ENCODE results near the gene GUCA1A. TPM values are rescaled to one million over a fixed set of nuclear protein-coding genes. Genes with fewer than 3 reads are reported as not detected.
A peak's percentile ranks its signal among the peaks of the same experiment; 100 is the strongest.
"Not testable (repeated sequence)": the region's sequence is repeated elsewhere in the genome, so short reads cannot be mapped to it uniquely, and the experiment has no call there.

The GUCA1A gene
- total RNA-seq, 1 experiment from 2014 or later: not detected

DNA sequence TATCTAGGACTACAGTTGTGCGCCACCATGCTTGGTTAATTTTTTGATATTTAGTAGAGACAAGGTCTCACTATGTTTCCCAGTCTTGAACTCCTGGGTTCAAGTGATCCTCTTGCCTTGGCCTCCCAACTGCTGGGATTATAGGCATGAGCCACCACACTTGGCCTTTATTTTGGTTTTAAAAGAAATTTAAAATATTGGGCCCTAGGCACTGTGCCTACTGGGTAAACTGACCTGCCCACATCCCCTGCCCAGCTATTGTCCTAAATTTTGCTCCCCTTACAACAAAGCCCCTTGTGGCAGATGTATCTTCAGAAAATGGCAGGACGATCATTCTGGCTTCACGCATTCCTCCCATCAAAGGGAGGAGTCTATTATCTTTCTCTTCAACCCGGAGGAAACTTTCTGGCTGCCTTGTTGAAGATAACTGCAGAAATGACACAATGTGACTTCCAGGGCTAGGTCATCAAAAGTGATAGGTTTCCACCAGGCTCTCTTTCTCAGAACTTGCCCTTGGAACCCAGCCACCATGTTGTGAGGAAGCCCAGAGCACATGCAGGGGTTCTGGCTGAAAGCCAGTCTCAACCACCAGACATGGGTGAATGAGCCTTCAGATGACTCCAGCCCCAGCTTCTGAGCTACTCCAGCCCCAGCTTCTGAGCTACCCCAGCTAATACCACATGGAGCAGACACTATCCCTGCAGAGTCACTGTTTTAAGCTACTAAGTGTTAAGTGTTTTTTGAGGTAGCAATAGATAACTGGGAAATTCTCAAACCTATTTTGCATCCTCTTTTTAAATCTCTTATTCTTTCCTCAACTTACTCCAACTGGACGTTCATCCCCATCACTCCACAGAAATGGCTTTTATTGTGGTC is 26.2 kb downstream of the GUCA1A start:
- ChIA-PET CTCF (no interaction called here), POLR2A (no interaction called here)
- Mint-ChIP-seq H3K4me3 (ENCODE audit: unreplicated experiment) (peak overlapping the region; percentile 8), H3K27me3 (ENCODE audit: insufficient read depth, unreplicated experiment) (no peaks in the 10 kb centered on the region), H3K27ac (ENCODE audit: unreplicated experiment) (peak overlapping the region; percentile 10), H3K36me3 (ENCODE audit: insufficient read depth, unreplicated experiment) (no peaks in the 10 kb centered on the region), H3K4me1 (ENCODE audit: low read depth, unreplicated experiment) (peaks cover 18% of the 10 kb centered on the region), H3K9me3 (ENCODE audit: unreplicated experiment) (peaks cover 10% of the 10 kb centered on the region)
- peaks cover 22% of the 10 kb centered on the region for H3K4me1 ChIP-seq
- no TSS peak for BruUV-seq (replicated peaks)
- intact Hi-C loops (cut with micrococcal nuclease; ENCODE audit: unreplicated experiment): no loop called here
- peaks cover 2% of the 10 kb centered on the region for H3K36me3 ChIP-seq (ENCODE audit: control insufficient read depth, insufficient read depth, low read length)
- H3K4me3 ChIP-seq (ENCODE audit: low read depth, low read length): no peak overlapping the region
- no peak for TF ChIP-seq CTCF (IDR thresholded peaks at IDR 0.05; ENCODE audit: insufficient read depth in 1 of 2, low read depth in 1 of 2, low read length in 1 of 2, severe bottlenecking in 1 of 2, unreplicated experiment in 1 of 2)
- H3K27me3 ChIP-seq (replicated peaks; ENCODE audit: control insufficient read depth, insufficient read depth, low read length): no peaks in the 10 kb centered on the region
- no peak for DNase-seq
- no peaks in the 10 kb centered on the region for H3K9me3 ChIP-seq

DNA sequence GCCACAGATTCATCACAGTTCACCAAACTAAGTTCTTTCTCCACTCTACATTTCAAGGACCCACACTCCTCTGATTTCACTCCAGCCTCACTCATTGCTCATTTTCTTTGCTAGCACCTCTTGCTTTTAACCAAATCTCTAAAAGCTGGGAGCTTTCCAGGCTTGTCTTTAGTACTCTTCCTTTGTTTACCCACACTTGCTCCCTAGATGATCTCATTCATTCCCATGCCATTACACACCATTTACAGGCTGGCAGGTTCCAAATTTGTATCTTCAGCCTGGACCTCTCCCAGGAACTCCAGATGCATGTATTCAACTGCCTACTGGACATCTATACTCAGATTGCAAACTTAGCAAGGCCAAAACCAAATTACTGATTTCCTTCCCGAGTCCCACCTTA is 26.9 kb downstream of the GUCA1A start:
- peaks cover 10% of the 10 kb centered on the region for H3K9me3 Mint-ChIP-seq (ENCODE audit: unreplicated experiment)
- H3K27ac Mint-ChIP-seq (ENCODE audit: unreplicated experiment): peak overlapping the region; percentile 10
- H3K4me3 Mint-ChIP-seq (ENCODE audit: unreplicated experiment): peak overlapping the region; percentile 8
- CTCF ChIA-PET: no interaction called here
- Histone ChIP-seq H3K36me3 (ENCODE audit: control insufficient read depth, insufficient read depth, low read length) (peaks cover 2% of the 10 kb centered on the region), H3K4me3 (ENCODE audit: low read depth, low read length) (no peak overlapping the region), H3K27me3 (replicated peaks; ENCODE audit: control insufficient read depth, insufficient read depth, low read length) (no peaks in the 10 kb centered on the region), H3K9me3 (no peaks in the 10 kb centered on the region), H3K4me1 (peaks cover 29% of the 10 kb centered on the region)
- intact Hi-C loops (cut with micrococcal nuclease; ENCODE audit: unreplicated experiment): no loop called here
- no TSS peak for BruUV-seq (replicated peaks)
- H3K4me1 Mint-ChIP-seq (ENCODE audit: low read depth, unreplicated experiment): peaks cover 18% of the 10 kb centered on the region
- POLR2A ChIA-PET: no interaction called here
- H3K36me3 Mint-ChIP-seq (ENCODE audit: insufficient read depth, unreplicated experiment): no peaks in the 10 kb centered on the region
- H3K27me3 Mint-ChIP-seq (ENCODE audit: insufficient read depth, unreplicated experiment): no peaks in the 10 kb centered on the region
- no peak for TF ChIP-seq CTCF (IDR thresholded peaks at IDR 0.05; ENCODE audit: insufficient read depth in 1 of 2, low read depth in 1 of 2, low read length in 1 of 2, severe bottlenecking in 1 of 2, unreplicated experiment in 1 of 2)
- no peak for DNase-seq

DNA sequence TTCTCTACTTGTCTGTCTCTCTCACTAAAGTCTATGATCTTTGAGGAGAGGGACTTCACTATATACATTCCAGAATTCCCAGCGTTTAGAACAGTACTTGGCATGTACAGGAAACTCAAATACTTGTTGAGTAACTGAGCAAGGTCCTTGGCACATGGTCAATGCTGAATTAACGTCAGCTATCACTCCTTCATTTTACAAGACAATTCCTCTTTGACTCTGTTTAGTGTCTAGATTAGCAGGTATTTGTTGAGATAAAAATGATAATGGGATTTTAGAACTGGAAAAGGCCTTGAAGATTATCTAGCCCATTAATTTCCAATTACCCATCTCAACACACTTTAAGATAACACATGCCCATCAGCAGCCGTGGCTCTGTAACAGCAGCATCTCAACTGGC is 28.2 kb downstream of the GUCA1A start:
- POLR2A ChIA-PET: no interaction called here
- intact Hi-C loops (cut with micrococcal nuclease; ENCODE audit: unreplicated experiment): no loop called here
- H3K27me3 Mint-ChIP-seq (ENCODE audit: insufficient read depth, unreplicated experiment): no peaks in the 10 kb centered on the region

GRCh38 chr6:42202131-42202915 is 29.2 kb downstream of the GUCA1A start:
- H3K27me3 Mint-ChIP-seq (ENCODE audit: insufficient read depth, unreplicated experiment); CTCF ChIA-PET; H3K36me3 Mint-ChIP-seq (ENCODE audit: insufficient read depth, unreplicated experiment); H3K4me3 ChIP-seq (ENCODE audit: low read depth, low read length); H3K27me3 ChIP-seq (replicated peaks; ENCODE audit: control insufficient read depth, insufficient read depth, low read length); POLR2A ChIA-PET; H3K9me3 ChIP-seq; intact Hi-C loops (cut with micrococcal nuclease; ENCODE audit: unreplicated experiment); H3K36me3 ChIP-seq (ENCODE audit: control insufficient read depth, insufficient read depth, low read length); H3K4me3 Mint-ChIP-seq (ENCODE audit: unreplicated experiment); BruUV-seq (replicated peaks); DNase-seq: not testable (repeated sequence)
- Mint-ChIP-seq H3K4me1 (ENCODE audit: low read depth, unreplicated experiment) (peaks cover 18% of the 10 kb centered on the region), H3K27ac (ENCODE audit: unreplicated experiment) (peak overlapping the region; percentile 30), H3K9me3 (ENCODE audit: unreplicated experiment) (peaks cover 10% of the 10 kb centered on the region)
- H3K4me1 ChIP-seq: peaks cover 29% of the 10 kb centered on the region

More for the DNA sequence above, 28.2 kb downstream of the GUCA1A start:
- H3K4me3 ChIP-seq (ENCODE audit: low read depth, low read length): no peak overlapping the region
- H3K27me3 ChIP-seq (replicated peaks; ENCODE audit: control insufficient read depth, insufficient read depth, low read length): no peaks in the 10 kb centered on the region
- DNase-seq: no peak
- H3K9me3 Mint-ChIP-seq (ENCODE audit: unreplicated experiment): peaks cover 10% of the 10 kb centered on the region
- no TSS peak for BruUV-seq (replicated peaks)
- no peaks in the 10 kb centered on the region for H3K36me3 Mint-ChIP-seq (ENCODE audit: insufficient read depth, unreplicated experiment)
- H3K4me1 ChIP-seq: peaks cover 29% of the 10 kb centered on the region
- peaks cover 18% of the 10 kb centered on the region for H3K4me1 Mint-ChIP-seq (ENCODE audit: low read depth, unreplicated experiment)
- H3K4me3 Mint-ChIP-seq (ENCODE audit: unreplicated experiment): no peak overlapping the region
- no peaks in the 10 kb centered on the region for H3K9me3 ChIP-seq
- H3K36me3 ChIP-seq (ENCODE audit: control insufficient read depth, insufficient read depth, low read length): peaks cover 2% of the 10 kb centered on the region
- no peak for TF ChIP-seq CTCF (IDR thresholded peaks at IDR 0.05; ENCODE audit: insufficient read depth in 1 of 2, low read depth in 1 of 2, low read length in 1 of 2, severe bottlenecking in 1 of 2, unreplicated experiment in 1 of 2)
- CTCF ChIA-PET: no interaction called here
- no peak overlapping the region for H3K27ac Mint-ChIP-seq (ENCODE audit: unreplicated experiment)

Data from Caco-2 (cell line).